Endodermal cell (in vitro differentiated cells): Measurements from ENCODE around the gene QPCT. TPM values are rescaled to one million over a fixed set of nuclear protein-coding genes. Genes with fewer than 3 reads are reported as not detected.

Source experiments
- DNase-seq: peaks from one replicate; pipeline ENCODE4 v3.0.0-alpha.2; 2017
- H3K27ac ChIP-seq: 2 replicates; pipeline ENCODE4 v1.5.1; 2013; ENCODE audit warnings: mild to moderate bottlenecking, low read depth, low read length, moderate library complexity
- H3K27me3 ChIP-seq: 2 replicates; pipeline ENCODE4 v1.6.1; 2013; ENCODE audit warnings: mild to moderate bottlenecking, low read length, moderate library complexity; ENCODE audit not compliant: insufficient read depth, control insufficient read depth, poor library complexity, severe bottlenecking
- H3K36me3 ChIP-seq: 2 replicates; pipeline ENCODE4 v1.7.0; 2013; ENCODE audit warnings: mild to moderate bottlenecking, low read length, moderate library complexity; ENCODE audit not compliant: control insufficient read depth, insufficient read depth
- H3K4me1 ChIP-seq: one replicate; pipeline ENCODE4 v1.7.0; 2013; ENCODE audit warnings: low read length; ENCODE audit not compliant: control insufficient read depth, insufficient read depth
- H3K4me3 ChIP-seq: 2 replicates; pipeline ENCODE4 v1.5.1; 2013; ENCODE audit warnings: mild to moderate bottlenecking, low read length, moderate library complexity
- H3K9ac ChIP-seq: 2 replicates; pipeline ENCODE4 v1.6.1; 2013; ENCODE audit warnings: mild to moderate bottlenecking, low read length, moderate library complexity; ENCODE audit not compliant: poor library complexity, severe bottlenecking; ENCODE audit errors: extremely low read depth
- H3K9me3 ChIP-seq: 2 replicates; pipeline ENCODE4 v1.6.1; 2013; ENCODE audit warnings: mild to moderate bottlenecking, low read length, moderate library complexity; ENCODE audit not compliant: control insufficient read depth
- H3K27ac Mint-ChIP-seq: 2 replicates; pipeline ENCODE4 v1.8.0; 2020; ENCODE audit warnings: mixed read lengths
- H3K27me3 Mint-ChIP-seq: 2 replicates; pipeline ENCODE4 v1.8.0; 2021; ENCODE audit warnings: mild to moderate bottlenecking, mixed read lengths; ENCODE audit not compliant: insufficient read depth
- H3K36me3 Mint-ChIP-seq: 2 replicates; pipeline ENCODE4 v1.8.0; 2020; ENCODE audit warnings: low read depth, mixed read lengths
- H3K4me1 Mint-ChIP-seq: 2 replicates; pipeline ENCODE4 v1.8.0; 2020; ENCODE audit warnings: mixed read lengths
- H3K4me3 Mint-ChIP-seq: 2 replicates; pipeline ENCODE4 v1.8.0; 2020; ENCODE audit warnings: mild to moderate bottlenecking, moderate library complexity, mixed read lengths
- H3K9me3 Mint-ChIP-seq: 2 replicates; pipeline ENCODE4 v1.8.0; 2020; ENCODE audit warnings: mild to moderate bottlenecking, mixed read lengths
- WGBS, 2 experiments: methylation state at CpG; one replicate each; pipeline versions ENCODE4 v1.1.5 to v1.1.7; 2013; ENCODE audit warnings: missing lambda C conversion rate in 2 of 2, mixed read lengths in 1 of 2; ENCODE audit not compliant: insufficient coverage in 1 of 2, insufficient read length in 1 of 2; 5-methylcytosine and 5-hydroxymethylcytosine counted together
- total RNA-seq, 2 donors: library from RNA; stranded (reverse); fragmentation: NEBNext Ultra II Directional in 1 of 2; extraction: Animal tissue kit (Norgen Biotek cat#: 25700) in 1 of 2; gene quantifications; 2 replicates in 1 of 2; 3 replicates in 1 of 2; pipeline ENCODE4 v1.2.1, GENCODE V29; 2021
- TF ChIP-seq, protein P1 (sequence below): fragments of 200-600 bp; sonication (generic); conservative IDR thresholded peaks from 2 replicates; pipeline ENCODE4 v1.5.0; 2021; ENCODE audit warnings: antibody characterized with exemption, mild to moderate bottlenecking

The QPCT gene
- total RNA-seq, 2 donors from 2014 or later, result 15.9 to 17.7 TPM

DNA sequence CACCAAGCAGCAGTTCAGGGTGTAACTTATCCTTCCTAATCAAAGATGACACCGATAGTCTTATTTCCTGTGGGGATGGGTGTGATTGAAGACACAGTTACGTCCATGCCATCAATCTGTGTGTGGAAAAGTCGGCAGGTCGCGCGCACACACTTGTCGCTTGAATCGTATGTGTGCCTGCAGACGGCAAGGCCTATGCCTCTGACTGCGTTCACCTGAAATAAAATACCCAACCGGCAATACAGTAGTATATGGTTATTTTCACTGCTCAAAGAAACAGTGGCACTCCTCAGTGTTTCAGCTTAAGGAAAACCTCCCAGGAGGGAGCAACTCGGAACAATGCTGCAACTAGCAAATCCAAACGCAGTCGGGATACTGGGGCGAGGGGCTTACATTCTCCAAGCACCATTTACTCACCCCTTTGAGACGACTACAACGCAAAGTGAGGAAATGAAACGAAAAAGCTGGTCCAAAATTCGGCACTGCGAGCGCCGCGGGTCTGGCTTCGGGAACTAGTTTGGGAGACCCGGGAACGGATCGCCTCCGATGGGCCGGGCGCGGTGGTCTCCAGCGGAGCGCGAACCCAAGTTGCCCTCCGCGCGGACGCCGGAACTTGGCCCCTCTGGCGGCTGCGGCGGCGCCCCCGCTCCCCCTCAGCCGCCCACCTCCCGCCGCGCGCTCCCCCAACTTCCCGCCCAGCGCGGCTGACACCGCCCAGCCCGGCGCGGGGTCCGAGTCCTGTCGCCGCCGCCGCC, 20.5 kb upstream of the QPCT start:
- Mint-ChIP-seq H3K36me3 (peaks cover 4% of the 10 kb centered on the region), H3K4me3 (peak overlapping the region; percentile 89), H3K27me3 (peaks cover 7% of the 10 kb centered on the region), H3K9me3 (no peaks in the 10 kb centered on the region), H3K4me1 (peaks cover 36% of the 10 kb centered on the region), H3K27ac (peak overlapping the region; percentile 92)
- no peak for DNase-seq
- TF ChIP-seq, protein P1, sequence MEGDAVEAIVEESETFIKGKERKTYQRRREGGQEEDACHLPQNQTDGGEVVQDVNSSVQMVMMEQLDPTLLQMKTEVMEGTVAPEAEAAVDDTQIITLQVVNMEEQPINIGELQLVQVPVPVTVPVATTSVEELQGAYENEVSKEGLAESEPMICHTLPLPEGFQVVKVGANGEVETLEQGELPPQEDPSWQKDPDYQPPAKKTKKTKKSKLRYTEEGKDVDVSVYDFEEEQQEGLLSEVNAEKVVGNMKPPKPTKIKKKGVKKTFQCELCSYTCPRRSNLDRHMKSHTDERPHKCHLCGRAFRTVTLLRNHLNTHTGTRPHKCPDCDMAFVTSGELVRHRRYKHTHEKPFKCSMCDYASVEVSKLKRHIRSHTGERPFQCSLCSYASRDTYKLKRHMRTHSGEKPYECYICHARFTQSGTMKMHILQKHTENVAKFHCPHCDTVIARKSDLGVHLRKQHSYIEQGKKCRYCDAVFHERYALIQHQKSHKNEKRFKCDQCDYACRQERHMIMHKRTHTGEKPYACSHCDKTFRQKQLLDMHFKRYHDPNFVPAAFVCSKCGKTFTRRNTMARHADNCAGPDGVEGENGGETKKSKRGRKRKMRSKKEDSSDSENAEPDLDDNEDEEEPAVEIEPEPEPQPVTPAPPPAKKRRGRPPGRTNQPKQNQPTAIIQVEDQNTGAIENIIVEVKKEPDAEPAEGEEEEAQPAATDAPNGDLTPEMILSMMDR, result peak; percentile 18
- Histone ChIP-seq H3K4me3 (peak overlapping the region; percentile 97), H3K4me1 (peaks cover 15% of the 10 kb centered on the region), H3K27ac (peak overlapping the region; percentile 73), H3K36me3 (peaks cover 24% of the 10 kb centered on the region), H3K9ac (peak overlapping the region; percentile 88), H3K27me3 (peaks cover 6% of the 10 kb centered on the region), H3K9me3 (no peaks in the 10 kb centered on the region)
- WGBS, 2 experiments, result 0% methylated on average over 15 to 60 of the region's 61 CpGs

DNA sequence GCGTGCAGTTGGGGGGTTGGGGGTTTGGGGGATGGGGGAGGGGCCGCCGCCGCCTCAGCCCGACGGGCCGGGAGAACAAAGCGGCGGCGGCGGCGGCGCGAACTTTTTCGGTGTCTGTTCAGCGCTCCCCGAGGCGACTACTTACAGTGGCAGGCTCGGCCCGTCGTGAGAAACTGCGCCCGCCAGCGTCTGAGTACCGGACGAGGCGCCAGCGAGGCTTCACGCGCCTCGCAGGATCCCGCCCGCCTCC, 20.0 kb upstream of the QPCT start:
- Mint-ChIP-seq H3K27me3 (peaks cover 7% of the 10 kb centered on the region), H3K9me3 (no peaks in the 10 kb centered on the region), H3K4me1 (peaks cover 32% of the 10 kb centered on the region), H3K27ac (no peak overlapping the region), H3K36me3 (peaks cover 4% of the 10 kb centered on the region), H3K4me3 (peak overlapping the region; percentile 89)
- TF ChIP-seq, protein P1, result no peak
- peak overlapping the region; percentile 73 for H3K27ac ChIP-seq
- no peaks in the 10 kb centered on the region for H3K9me3 ChIP-seq
- peaks cover 6% of the 10 kb centered on the region for H3K27me3 ChIP-seq
- no peak for DNase-seq
- 0% methylated on average over 30 of the region's 33 CpGs; no CpG with 5 or more reads in 1 of the 2 experiments for WGBS, 2 experiments
- H3K9ac ChIP-seq, result no peak overlapping the region
- peaks cover 19% of the 10 kb centered on the region for H3K36me3 ChIP-seq
- no peak overlapping the region for H3K4me3 ChIP-seq
- H3K4me1 ChIP-seq, result peaks cover 12% of the 10 kb centered on the region

DNA sequence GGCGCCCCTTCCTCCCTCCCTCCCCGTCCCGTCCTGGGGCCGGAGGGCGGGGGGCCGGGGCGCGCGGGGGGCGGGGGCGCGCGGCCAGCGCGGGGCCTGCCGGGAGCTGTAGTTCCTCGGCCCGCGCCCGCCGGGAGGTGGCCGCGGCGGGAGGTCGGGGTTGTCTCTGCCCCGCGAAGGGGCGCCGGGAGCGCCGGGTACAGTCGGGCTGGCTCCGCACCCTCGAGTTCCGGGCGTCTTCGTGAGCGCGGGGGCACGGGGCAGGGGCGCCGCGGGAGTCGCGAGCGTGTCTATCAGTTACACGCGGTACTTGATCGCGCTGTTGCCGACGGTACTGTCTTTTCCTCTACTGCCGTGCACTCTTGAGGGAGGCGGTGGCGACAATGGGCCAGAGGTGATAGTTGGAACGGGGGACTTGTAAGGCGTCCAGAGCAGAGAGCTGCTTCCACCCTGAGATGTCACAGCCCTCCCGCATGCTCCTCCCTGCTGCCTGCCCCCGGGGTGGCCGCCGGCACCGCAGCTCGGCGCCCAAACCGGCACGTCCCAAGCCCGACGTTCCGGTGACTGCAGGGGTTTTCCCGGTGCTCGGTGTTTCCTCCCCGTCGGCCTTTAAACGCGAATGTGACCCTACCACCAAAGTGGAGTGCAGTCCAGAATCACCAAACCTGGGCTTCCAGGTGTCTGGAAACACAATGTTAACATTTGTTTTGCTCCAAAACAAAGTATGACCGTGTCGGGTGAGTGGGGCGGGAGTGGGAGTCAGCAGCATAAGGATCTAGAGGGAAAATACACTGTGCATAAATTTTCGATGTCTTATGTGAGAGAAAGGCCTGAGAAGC, 19.4 kb upstream of the QPCT start, which contains the start of gene PRKD3:
TSS of gene PRKD3 (minus strand) at position 48 of the 839 bp plus-strand sequence. CDS start 8,309 bp downstream, outside the sequence.
- H3K9me3 ChIP-seq, result no peaks in the 10 kb centered on the region
- H3K27me3 ChIP-seq, result peaks cover 6% of the 10 kb centered on the region
- Mint-ChIP-seq H3K4me3 (peak within 1 kb of the TSS; percentile 89), H3K27ac (peak within 1 kb of the TSS; percentile 92), H3K4me1 (peaks cover 26% of the 10 kb centered on the region), H3K36me3 (peaks cover 4% of the 10 kb centered on the region), H3K9me3 (no peaks in the 10 kb centered on the region), H3K27me3 (peaks cover 7% of the 10 kb centered on the region)
- 7 to 20% methylated on average over 23 to 79 of the region's 79 CpGs for WGBS, 2 experiments
- DNase-seq, result peak; percentile 91
- peaks cover 10% of the 10 kb centered on the region for H3K4me1 ChIP-seq
- peaks cover 14% of the 10 kb centered on the region for H3K36me3 ChIP-seq
- TF ChIP-seq, protein P1, result no peak
- peak within 1 kb of the TSS; percentile 73 for H3K27ac ChIP-seq
- H3K9ac ChIP-seq, result peak within 1 kb of the TSS; percentile 88
- H3K4me3 ChIP-seq, result peak within 1 kb of the TSS; percentile 97
